Measurements from ENCODE around the gene TRPM4. TPM values are rescaled to one million over a fixed set of nuclear protein-coding genes. Genes with fewer than 3 reads are reported as not detected.

TRPM4 gene
- total and polyA plus RNA-seq, 10 of the 15 experiments (the other 5 are each of a cell fraction or from before 2014, with no cell fraction given) = 0.10 to 0.64 (median 0.15) TPM; not detected in 7

- TF ChIP-seq CUX1 (IDR thresholded peaks at IDR 0.05; ENCODE audit: insufficient replicate concordance, low read depth, low read length) (no peak), PML (IDR thresholded peaks at IDR 0.05; ENCODE audit: low read length) (no peak), HDGF (IDR thresholded peaks at IDR 0.05) (no peak), PRDM15 (CRISPR knock-in tag; IDR thresholded peaks at IDR 0.05) (no peak), POLR2A (IDR thresholded peaks at IDR 0.05; ENCODE audit: low read depth, low read length) (no peak), YY1 (IDR thresholded peaks at IDR 0.05; ENCODE audit: low read depth, low read length) (no peak), ELK1 (IDR thresholded peaks at IDR 0.05; ENCODE audit: low read depth, low read length) (no peak), ZNF24 (IDR thresholded peaks at IDR 0.05) (no peak), RAD51 (IDR thresholded peaks at IDR 0.05) (no peak), CTCF (IDR thresholded peaks at IDR 0.05 in 2 of 3, conservative IDR thresholded peaks at IDR 0.05 in 1 of 3; ENCODE audit: control insufficient read depth in 2 of 3, extremely low read depth in 1 of 3, insufficient read depth in 1 of 3, low read depth in 3 of 3, low read length in 3 of 3) (no peak), MTA3 (IDR thresholded peaks at IDR 0.05; ENCODE audit: borderline replicate concordance, low read length) (no peak), EP300 (IDR thresholded peaks at IDR 0.05; ENCODE audit: borderline replicate concordance in 1 of 2, control insufficient read depth in 1 of 2, low read depth in 2 of 2, low read length in 2 of 2) (no peak), MTA2 (IDR thresholded peaks at IDR 0.05; ENCODE audit: low read depth) (no peak)
Measured at GRCh38 chr19:49243129-49243528, 85.5 kb downstream of the TRPM4 start (continued).
